ENCODE measurements around the gene FAM209B. TPM values are rescaled to one million over a fixed set of nuclear protein-coding genes. Genes with fewer than 3 reads are reported as not detected.
"Not testable (repeated sequence)": the region's sequence is repeated elsewhere in the genome, so short reads cannot be mapped to it uniquely, and the experiment has no call there.

The FAM209B gene
- total RNA-seq, 1 experiment from 2014 or later: not detected

DNA sequence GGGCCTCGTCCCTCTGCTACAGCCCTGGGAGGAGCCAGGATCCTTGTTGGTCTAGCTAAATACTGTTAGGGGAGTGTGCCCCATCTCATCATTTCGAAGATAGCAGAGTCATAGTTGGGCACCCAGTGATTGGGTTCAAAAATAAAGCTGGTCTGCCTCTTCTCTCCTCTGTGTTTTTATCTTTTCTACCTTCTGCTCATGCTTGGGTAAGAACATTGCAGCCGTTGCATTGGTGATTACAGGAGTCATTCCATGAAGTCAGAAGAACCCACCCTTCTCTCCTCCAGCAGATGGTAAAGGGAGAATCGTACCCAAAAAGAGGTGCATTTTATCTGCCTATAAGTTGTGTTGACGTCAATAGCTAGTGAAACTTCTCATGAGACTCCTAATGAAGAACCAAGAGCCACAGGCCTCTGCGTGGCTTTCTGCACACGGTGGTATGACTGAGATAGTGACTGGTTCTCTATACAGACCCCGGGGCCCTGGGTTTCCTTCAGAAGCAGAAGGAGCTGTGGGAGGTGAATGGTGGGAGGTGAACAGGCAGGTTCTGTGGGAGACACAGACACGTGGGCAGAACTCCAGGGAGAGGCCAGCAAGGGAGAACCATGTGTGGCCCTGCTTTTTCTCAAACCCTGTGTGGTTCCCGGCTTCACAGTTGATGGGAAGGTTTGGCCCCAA lies 14.2 kb upstream of the FAM209B start:
- H3K4me1 ChIP-seq: no peaks in the 10 kb centered on the region
- no peaks in the 10 kb centered on the region for H3K27me3 ChIP-seq
- no peak overlapping the region for H3K4me3 ChIP-seq
- H3K36me3 ChIP-seq: peaks cover 50% of the 10 kb centered on the region
- DNase-seq: no peak
- no peak overlapping the region for H3K27ac ChIP-seq
- peaks cover 6% of the 10 kb centered on the region; the same call in 1 of the 2 replicates for H3K9me3 ChIP-seq (replicated peaks)

DNA sequence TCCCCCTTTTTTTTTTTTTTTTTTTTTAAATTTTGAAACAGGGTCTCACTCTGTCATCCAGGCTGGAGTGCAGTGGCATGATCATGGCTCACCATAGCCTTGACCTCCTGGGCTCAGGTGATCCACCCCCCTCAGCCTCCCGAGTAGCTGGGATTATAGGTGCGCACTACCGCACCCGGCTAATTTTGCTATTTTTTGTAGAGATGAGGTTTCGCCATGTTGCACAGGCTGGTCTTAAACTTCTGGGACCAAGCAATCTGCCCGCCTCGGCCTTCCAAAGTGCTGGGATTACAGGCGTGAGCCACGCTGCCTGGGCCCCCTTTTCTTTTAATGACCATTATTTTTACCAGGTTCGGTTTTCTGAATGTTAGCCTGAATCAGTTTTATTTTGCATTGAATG lies 13.5 kb upstream of the FAM209B start:
- Histone ChIP-seq H3K4me1 (no peaks in the 10 kb centered on the region), H3K36me3 (peaks cover 45% of the 10 kb centered on the region), H3K9me3 (replicated peaks) (peaks cover 6% of the 10 kb centered on the region; the same call in 1 of the 2 replicates), H3K27me3 (no peaks in the 10 kb centered on the region), H3K4me3 (no peak overlapping the region), H3K27ac (no peak overlapping the region)
- no peak for DNase-seq

DNA sequence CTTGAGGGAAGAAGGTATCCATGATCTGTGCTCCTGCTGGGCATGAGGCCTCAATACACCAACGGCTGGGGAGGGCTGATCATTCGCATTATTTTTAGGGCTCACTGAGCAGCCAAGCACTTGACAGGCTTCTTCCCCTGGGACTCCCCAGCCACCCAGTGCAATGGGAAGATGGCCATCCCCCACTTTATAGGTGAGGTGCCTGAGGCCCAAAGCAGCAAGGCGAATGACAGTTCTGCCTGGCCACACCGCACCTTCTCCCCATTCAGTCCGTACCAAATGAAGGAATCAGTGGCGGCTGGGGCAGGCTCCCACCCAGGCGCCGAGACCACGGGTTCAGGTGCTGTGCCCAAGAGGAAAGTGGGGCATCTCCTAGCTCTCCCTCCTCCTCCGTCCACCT lies 12.9 kb upstream of the FAM209B start:
- H3K4me3 ChIP-seq: no peak overlapping the region
- peaks cover 6% of the 10 kb centered on the region; the same call in 1 of the 2 replicates for H3K9me3 ChIP-seq (replicated peaks)
- H3K27ac ChIP-seq: no peak overlapping the region
- no peak for DNase-seq
- no peaks in the 10 kb centered on the region for H3K4me1 ChIP-seq
- H3K36me3 ChIP-seq: peaks cover 43% of the 10 kb centered on the region
- H3K27me3 ChIP-seq: no peaks in the 10 kb centered on the region

DNA sequence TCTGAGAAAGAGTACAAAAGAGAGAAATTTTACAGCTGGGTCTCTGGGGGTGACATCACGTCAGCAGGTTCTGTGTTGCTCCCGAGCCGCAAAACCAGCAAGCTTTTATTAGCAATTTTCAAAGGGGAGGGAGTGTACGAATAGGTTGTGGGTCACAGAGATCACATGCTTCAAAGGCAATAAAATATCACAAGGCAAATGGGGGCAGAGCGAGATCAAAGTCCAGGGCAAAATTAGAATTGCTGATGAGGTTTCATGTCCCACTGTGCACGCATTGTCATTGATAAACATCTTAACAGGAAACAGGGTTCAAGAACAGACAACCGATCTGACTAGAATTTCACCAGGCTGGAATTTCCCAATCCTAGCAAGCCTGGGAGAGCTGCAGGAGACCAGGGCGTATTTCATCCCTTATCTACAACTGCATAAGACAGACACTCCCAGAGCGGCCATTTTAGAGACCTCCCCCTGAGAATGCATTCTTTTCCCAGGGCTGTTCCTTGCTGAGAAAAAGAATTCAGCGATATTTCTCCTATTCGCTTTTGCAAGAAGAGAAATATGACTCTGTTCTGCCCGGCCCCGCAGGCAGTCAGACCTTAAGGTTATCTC lies 12.2 kb upstream of the FAM209B start:
- H3K27me3 ChIP-seq; H3K4me1 ChIP-seq; DNase-seq; H3K4me3 ChIP-seq; H3K9me3 ChIP-seq (replicated peaks); H3K27ac ChIP-seq: not testable (repeated sequence)
- H3K36me3 ChIP-seq: peaks cover 42% of the 10 kb centered on the region

DNA sequence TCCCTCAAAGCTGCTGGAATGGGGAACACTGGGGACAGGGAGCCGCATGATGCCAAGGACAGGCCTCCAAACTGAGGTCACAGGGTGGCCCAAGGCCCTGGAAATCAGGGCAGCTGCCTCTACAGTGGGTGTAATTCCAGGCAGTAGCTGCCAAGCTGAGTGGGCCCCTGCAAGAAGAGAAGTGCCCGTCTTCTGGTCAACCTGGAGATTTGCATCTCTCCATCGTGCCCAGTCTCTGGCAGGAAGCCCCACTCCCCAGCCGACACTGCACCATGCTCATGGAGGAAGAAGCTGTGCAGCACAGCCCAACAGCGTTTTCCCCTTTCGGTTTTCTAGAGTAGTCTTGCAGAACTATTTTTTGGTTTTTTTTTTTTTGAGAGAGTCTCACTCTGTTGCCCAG lies 10.7 kb upstream of the FAM209B start:
- peaks cover 6% of the 10 kb centered on the region; the same call in 1 of the 2 replicates for H3K9me3 ChIP-seq (replicated peaks)
- no peaks in the 10 kb centered on the region for H3K4me1 ChIP-seq
- DNase-seq: no peak
- H3K4me3 ChIP-seq: no peak overlapping the region
- H3K36me3 ChIP-seq: peaks cover 33% of the 10 kb centered on the region
- no peak overlapping the region for H3K27ac ChIP-seq
- no peaks in the 10 kb centered on the region for H3K27me3 ChIP-seq

DNA sequence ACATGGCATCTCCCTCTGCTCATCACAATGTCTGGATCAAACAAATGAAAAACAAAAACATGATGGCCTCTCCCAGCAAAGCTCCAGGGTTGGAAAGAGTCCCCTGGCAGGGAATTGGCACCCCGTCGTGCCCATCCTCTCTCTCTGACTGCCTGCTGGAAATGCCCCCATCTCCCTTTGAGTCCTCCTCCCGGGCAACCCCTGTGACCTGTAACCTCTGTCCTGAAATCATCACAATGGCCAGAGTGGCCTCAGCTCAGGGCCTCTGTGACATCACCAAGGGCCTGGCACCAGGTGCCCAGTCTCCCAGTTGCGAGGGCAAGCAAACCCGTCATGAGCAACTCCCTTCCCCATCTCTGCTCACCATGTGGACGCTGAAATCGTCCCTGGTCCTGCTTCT lies 8.6 kb upstream of the FAM209B start, which contains the start of gene FAM209A:
Gene FAM209A, plus strand, starts transcription at position 301 of the 400 bp plus-strand sequence. Its CDS starts 65 bp downstream, at position 366.
- not testable (repeated sequence) for H3K27ac ChIP-seq; H3K4me1 ChIP-seq; H3K9me3 ChIP-seq (replicated peaks); H3K4me3 ChIP-seq; H3K27me3 ChIP-seq; DNase-seq
- H3K36me3 ChIP-seq: peaks cover 13% of the 10 kb centered on the region

DNA sequence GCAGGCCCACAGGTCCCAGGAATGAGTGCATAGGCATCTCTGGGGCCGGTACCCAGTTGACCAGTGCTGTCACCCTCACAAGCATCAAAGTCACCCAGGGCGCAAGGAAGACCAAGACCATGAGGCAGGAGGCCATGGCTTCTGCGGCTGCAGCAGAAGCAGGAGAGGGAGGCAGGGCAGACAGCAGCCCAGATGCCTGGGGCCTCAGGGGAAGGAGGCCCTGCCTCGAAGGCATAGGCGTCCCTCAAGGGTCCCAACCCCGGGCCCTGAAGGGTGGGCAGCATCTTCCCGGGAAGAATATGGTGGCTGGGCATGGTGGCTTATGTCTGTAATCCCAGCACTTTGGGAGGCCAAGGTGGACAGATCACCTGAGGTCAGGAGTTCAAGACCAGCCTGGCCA lies 5.5 kb upstream of the FAM209B start:
- Histone ChIP-seq H3K4me3 (no peak overlapping the region), H3K4me1 (no peaks in the 10 kb centered on the region), H3K27me3 (peaks cover 3% of the 10 kb centered on the region; the same call in 1 of the 2 replicates), H3K27ac (no peak overlapping the region), H3K9me3 (replicated peaks) (no peaks in the 10 kb centered on the region), H3K36me3 (no peaks in the 10 kb centered on the region)
- DNase-seq: no peak

DNA sequence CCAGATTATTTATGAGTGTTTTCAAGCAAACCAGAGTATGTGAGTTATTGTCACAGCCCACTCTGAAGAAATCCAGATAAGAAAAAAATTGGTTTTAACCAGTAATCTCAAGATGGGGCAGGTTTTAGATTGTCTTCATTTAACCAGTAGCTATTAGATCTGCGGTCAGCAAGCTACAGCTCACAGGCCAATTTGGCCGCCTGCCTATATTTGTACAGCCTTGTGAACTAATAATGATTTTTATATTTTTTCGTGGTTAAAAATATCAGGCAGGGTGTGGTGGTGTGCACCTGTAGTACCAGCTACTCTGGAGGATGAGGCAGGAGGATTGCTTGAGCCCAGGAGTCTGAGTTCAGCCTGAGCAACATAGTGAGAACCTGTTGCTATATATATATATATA lies 5.0 kb downstream of the FAM209B start:
- Histone ChIP-seq H3K4me1 (no peaks in the 10 kb centered on the region), H3K27ac (no peak overlapping the region), H3K4me3 (no peak overlapping the region), H3K36me3 (no peaks in the 10 kb centered on the region), H3K9me3 (replicated peaks) (no peaks in the 10 kb centered on the region), H3K27me3 (peaks cover 6% of the 10 kb centered on the region; the same call in 1 of the 2 replicates)
- no peak for DNase-seq

DNA sequence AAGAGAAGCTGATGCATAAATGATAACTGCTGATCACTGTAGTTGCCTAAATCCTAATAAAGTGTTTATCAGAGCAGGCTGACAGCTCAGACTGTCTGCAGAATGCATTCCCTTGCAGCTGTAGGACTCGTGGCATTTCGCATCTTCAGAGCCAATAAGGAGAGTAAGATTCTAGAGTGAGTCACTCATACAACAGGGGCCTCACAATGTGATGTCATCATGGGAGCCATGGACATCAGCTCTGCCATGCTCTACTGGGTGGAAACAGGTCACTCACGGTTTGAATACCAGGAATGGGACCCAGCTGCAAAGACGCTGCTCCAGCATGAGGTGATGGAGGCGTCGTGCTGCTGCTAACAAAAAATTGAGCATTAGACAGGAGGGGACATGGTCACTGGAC lies 7.4 kb downstream of the FAM209B start:
- DNase-seq: peak in 1 of 2 experiments; percentile 33
- no peaks in the 10 kb centered on the region for H3K9me3 ChIP-seq (replicated peaks)
- no peak overlapping the region for H3K27ac ChIP-seq

DNA sequence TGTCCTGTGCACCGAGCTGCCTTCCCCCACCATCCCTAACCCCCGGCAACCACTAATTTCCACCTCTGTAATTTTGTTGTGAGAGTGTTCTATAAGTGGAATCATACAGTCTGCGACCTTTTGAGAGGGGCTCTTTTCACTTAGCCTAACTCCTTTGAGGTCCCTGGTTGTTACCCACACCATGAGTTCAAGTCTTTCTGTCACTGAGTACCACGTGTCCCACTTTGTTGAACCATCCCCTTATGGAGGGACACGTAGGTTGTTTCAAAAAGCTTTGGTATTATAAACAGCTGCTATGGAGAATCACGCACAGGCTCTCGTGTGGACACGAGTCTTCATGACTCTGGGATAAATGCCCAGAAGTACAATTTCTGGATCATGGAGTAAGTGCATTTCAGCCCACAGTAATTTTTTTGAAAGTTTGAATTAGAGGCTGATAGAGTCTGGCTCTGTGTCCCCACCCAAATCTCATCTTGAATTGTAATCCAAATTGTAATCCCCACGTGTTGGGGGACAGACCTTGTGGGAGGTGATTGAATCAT lies 9.5 kb downstream of the FAM209B start:
- Histone ChIP-seq H3K9me3 (replicated peaks) (no peaks in the 10 kb centered on the region), H3K36me3 (no peaks in the 10 kb centered on the region), H3K4me1 (no peaks in the 10 kb centered on the region), H3K27ac (no peak overlapping the region), H3K4me3 (no peak overlapping the region), H3K27me3 (peaks cover 9% of the 10 kb centered on the region; the same call in 1 of the 2 replicates)
- DNase-seq: no peak

More for the DNA sequence above, 7.4 kb downstream of the FAM209B start:
- H3K36me3 ChIP-seq: no peaks in the 10 kb centered on the region
- no peaks in the 10 kb centered on the region for H3K4me1 ChIP-seq
- peaks cover 9% of the 10 kb centered on the region; the same call in 1 of the 2 replicates for H3K27me3 ChIP-seq
- H3K4me3 ChIP-seq: no peak overlapping the region

DNA sequence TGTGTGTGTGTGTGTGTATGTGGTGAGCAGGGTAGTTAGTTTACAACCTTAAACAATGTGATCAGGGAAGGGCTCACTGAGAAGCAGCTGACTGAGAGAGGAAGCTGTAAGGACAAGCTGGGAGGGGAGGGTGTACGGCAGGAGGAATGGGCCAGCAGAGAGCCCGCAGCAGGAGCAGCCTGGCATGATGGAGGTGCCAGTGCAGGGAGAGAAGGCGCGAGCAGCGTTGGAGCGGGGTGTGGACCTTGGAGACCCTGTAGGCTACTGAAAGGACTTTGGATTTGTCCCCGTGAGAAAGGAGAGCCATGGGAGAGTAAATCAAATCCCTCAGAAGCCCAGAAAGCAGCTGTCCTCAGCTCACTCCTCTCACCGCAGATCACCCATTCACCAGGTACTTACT lies 18.5 kb downstream of the FAM209B start:
- H3K36me3 ChIP-seq: no peaks in the 10 kb centered on the region
- H3K4me3 ChIP-seq: no peak overlapping the region
- H3K27ac ChIP-seq: no peak overlapping the region
- H3K27me3 ChIP-seq: peaks cover 30% of the 10 kb centered on the region
- no peaks in the 10 kb centered on the region for H3K9me3 ChIP-seq (replicated peaks)
- DNase-seq: no peak
- peaks cover 9% of the 10 kb centered on the region for H3K4me1 ChIP-seq

DNA sequence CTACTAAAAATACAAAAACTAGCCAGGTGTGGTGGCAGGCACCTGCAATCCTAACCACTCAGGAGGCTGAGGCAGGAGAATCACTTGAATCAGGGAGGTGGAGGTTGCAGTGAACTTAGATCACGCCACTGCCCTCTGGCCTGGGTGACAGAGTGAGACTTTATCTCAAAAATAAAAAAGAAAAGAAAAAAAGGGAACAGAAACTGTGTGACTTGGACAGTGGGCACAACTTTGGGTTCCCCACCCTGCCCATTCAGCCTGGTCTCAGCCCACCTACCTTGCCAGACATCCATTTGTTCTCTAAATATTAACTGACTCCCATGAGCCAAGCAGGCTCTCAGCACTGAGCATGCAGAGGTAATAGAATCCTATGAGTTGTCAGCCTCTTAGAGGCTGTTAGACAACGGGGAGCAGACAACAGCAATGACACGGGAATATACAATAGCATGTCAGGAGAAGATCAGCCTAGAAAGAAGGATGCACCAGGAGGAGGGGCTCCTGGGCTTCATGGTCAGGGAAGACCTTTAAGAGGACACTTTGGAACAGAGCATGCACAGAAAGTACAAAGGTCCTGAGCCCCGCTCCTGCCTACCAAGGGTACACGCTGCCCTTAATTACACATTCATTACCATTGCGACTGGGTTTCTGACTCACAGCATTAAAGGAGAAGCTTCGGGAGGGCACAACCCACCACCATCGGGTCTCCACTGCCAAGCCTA lies 20.0 kb downstream of the FAM209B start:
- Histone ChIP-seq H3K9me3 (replicated peaks) (no peaks in the 10 kb centered on the region), H3K27ac (no peak overlapping the region), H3K4me1 (peaks cover 9% of the 10 kb centered on the region), H3K36me3 (no peaks in the 10 kb centered on the region), H3K4me3 (no peak overlapping the region), H3K27me3 (peaks cover 37% of the 10 kb centered on the region)
- no peak for DNase-seq

DNA sequence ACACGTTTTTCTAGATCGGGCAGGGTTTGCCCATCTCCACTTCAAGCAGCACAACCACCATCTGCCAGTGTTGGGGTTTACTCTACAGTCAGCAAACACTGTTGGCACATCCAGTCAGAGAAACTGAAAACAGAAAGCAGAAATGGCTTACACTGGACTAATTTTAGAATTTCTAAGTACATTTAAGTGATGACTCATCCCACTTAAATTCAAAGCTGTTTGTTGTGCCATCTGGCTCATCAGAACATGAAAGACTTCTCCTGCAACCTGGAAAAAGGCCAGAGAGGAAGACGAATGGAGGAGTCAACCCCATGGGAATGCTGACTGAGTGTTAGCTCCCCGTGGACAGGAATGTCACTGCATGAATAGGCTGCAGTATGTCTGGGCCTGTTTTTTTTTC lies 21.8 kb downstream of the FAM209B start:
- no peaks in the 10 kb centered on the region for H3K9me3 ChIP-seq (replicated peaks)
- H3K27me3 ChIP-seq: peaks cover 47% of the 10 kb centered on the region
- H3K36me3 ChIP-seq: no peaks in the 10 kb centered on the region
- H3K4me1 ChIP-seq: peaks cover 9% of the 10 kb centered on the region
- H3K4me3 ChIP-seq: no peak overlapping the region
- H3K27ac ChIP-seq: no peak overlapping the region
- peak; percentile 77 to 82 for DNase-seq

DNA sequence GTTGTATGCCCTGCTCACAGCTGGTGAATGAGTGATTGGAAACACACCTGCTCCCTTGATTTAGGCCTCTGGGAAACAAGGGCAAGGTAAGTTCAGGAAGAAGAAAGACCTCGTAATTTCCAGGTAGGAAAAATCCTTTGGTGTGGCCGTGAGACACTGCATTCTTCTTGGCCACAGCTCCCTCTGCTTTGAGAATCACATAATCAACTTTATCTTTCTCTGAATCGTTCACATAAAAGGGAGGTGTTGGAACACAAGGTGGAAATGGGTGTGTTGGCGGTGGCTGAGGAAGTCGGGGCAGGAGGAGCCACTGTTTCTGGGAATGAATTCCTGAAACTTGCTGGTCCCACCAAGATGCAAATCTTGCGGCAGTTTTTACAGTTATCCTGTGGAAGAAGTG lies 25.9 kb downstream of the FAM209B start:
- no peaks in the 10 kb centered on the region for H3K36me3 ChIP-seq
- H3K27ac ChIP-seq: no peak overlapping the region
- DNase-seq: no peak
- peaks cover 9% of the 10 kb centered on the region for H3K4me1 ChIP-seq
- H3K27me3 ChIP-seq: peaks cover 36% of the 10 kb centered on the region
- no peak overlapping the region for H3K4me3 ChIP-seq
- 0 out of 2 replicates have a peak, but pooled peaks cover 4% of the 10 kb centered on the region for H3K9me3 ChIP-seq (replicated peaks)

DNA sequence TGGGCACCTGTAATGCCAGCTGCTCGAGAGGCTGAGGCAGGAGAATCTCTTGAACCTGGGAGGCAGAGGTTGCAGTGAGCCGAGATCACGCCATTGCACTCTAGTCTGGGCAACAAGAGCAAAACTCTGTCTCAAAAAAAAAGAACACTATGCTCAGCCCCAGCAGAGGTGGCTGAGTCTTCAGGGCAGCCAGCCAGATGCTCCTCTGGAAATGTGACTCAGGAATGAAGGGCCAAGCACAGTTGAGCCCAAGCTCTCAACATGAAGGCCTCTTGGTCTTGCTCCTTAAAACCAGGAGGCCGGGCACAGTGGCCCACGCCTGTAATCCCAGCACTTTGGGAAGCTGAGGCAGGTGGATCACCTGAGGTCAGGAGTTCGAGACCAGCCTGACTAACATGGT lies 31.5 kb downstream of the FAM209B start:
- not testable (repeated sequence) for H3K9me3 ChIP-seq (replicated peaks); H3K27ac ChIP-seq; H3K4me1 ChIP-seq; DNase-seq; H3K36me3 ChIP-seq; H3K4me3 ChIP-seq
- peaks cover 16% of the 10 kb centered on the region for H3K27me3 ChIP-seq

Measured in SJCRH30 (cell line).